ENCODE data around the gene SLC39A5.

GRCh38 chr12:56229916-56230431, at the start of gene SLC39A5:
- no peak for TF ChIP-seq CTCF (IDR thresholded peaks at IDR 0.05; ENCODE audit: low read depth, low read length, missing input control)
- TF ChIP-seq REST (IDR thresholded peaks at IDR 0.05): no peak
- TF ChIP-seq GABPA (IDR thresholded peaks at IDR 0.05 in 1 of 2, conservative IDR thresholded peaks at IDR 0.05 in 1 of 2): no peak
- no peak for TF ChIP-seq ATF3 (IDR thresholded peaks at IDR 0.05)
- no peak for TF ChIP-seq RAD21 (IDR thresholded peaks at IDR 0.05)

Measured in liver (tissue), 3 donors.